Measurements from ENCODE around the gene CHAT.

DNA sequence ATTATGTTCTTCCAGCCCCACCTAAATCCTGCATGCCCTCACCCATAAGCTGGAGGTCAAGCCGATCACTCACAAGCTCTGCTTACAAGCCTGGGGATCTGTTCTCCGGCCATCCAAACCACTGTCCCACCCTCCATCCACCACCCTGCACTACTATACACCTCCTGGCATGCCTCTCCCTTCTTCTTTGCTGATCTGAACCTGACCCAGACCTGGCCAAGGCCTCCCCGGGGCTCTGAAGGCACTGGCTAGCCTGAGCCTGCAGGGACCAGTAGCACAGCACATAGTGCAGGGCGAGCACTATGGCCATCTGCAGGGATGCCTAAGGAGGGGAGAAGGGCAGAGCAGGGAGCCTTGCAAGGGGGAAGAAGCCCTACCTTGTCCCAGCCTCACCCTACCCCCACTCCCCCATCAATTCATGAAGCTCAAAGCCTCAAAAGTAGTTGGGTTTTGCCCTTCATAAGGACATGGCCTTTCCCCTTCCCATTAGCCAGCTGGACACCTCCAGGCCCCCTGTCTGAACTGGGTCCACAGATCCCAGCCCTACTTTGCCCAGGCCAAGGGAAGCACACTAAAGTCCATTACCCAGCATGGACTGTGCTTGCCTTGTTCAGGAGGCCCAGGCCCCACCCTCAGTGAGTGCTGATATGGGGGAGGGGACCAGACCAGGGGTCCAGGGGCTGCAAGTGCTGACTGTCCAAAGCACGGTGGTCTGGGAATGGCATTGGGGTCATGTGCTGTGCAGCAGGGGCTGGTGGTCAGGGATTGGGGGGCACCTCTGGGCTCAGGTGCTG, 29.6 kb downstream of the CHAT start:
- TF ChIP-seq, protein P1, sequence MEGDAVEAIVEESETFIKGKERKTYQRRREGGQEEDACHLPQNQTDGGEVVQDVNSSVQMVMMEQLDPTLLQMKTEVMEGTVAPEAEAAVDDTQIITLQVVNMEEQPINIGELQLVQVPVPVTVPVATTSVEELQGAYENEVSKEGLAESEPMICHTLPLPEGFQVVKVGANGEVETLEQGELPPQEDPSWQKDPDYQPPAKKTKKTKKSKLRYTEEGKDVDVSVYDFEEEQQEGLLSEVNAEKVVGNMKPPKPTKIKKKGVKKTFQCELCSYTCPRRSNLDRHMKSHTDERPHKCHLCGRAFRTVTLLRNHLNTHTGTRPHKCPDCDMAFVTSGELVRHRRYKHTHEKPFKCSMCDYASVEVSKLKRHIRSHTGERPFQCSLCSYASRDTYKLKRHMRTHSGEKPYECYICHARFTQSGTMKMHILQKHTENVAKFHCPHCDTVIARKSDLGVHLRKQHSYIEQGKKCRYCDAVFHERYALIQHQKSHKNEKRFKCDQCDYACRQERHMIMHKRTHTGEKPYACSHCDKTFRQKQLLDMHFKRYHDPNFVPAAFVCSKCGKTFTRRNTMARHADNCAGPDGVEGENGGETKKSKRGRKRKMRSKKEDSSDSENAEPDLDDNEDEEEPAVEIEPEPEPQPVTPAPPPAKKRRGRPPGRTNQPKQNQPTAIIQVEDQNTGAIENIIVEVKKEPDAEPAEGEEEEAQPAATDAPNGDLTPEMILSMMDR (IDR thresholded peaks at IDR 0.05) = no peak
- no peak for TF ChIP-seq POLR2A (IDR thresholded peaks at IDR 0.05)

Data from tibial nerve (tissue), 3 donors.